GM20431 (cell line): ENCODE measurements around the gene ABCG1.

Source experiments
- in situ Hi-C: fragments of 300-500 bp; cut with MseI, MboI; formaldehyde crosslinking; loops from one replicate; pipeline ENCODE4 v1.15.0; 2020; ENCODE audit warnings: low sequenced_read_pairs; ENCODE audit not compliant: unreplicated experiment

ABCG1 gene

GRCh38 chr21:42230178-42230577 lies 11.2 kb downstream of the ABCG1 start:
- in situ Hi-C loops: no loop called here

GRCh38 chr21:42230636-42231035 lies 11.7 kb downstream of the ABCG1 start:
- in situ Hi-C loops: no loop called here

GRCh38 chr21:42231756-42232155 lies 12.8 kb downstream of the ABCG1 start:
- in situ Hi-C loops: no loop called here

- in situ Hi-C loops: no loop called here
Observed at GRCh38 chr21:42232176-42232825, 13.4 kb downstream of the ABCG1 start.

- in situ Hi-C loops: no loop called here
Observed at GRCh38 chr21:42233067-42233961, 14.4 kb downstream of the ABCG1 start.

- in situ Hi-C loops: no loop called here
Observed at GRCh38 chr21:42234041-42234440, 15.1 kb downstream of the ABCG1 start.

GRCh38 chr21:42234464-42235241 lies 15.7 kb downstream of the ABCG1 start:
- in situ Hi-C loops: no loop called here

GRCh38 chr21:42235593-42235992 lies 16.7 kb downstream of the ABCG1 start:
- in situ Hi-C loops: no loop called here

GRCh38 chr21:42236014-42236413 lies 17.1 kb downstream of the ABCG1 start:
- in situ Hi-C loops: no loop called here

GRCh38 chr21:42236693-42237092 lies 17.8 kb downstream of the ABCG1 start:
- in situ Hi-C loops: no loop called here

- in situ Hi-C loops: no loop called here
Observed at GRCh38 chr21:42237161-42237560, 18.2 kb downstream of the ABCG1 start.

- in situ Hi-C loops: no loop called here
Observed at GRCh38 chr21:42237577-42237976, 18.6 kb downstream of the ABCG1 start.

GRCh38 chr21:42238185-42238934 lies 19.4 kb downstream of the ABCG1 start:
- in situ Hi-C loops: no loop called here

- in situ Hi-C loops: no loop called here
Observed at GRCh38 chr21:42239556-42239955, 20.6 kb downstream of the ABCG1 start.

GRCh38 chr21:42239973-42240372 lies 21.0 kb downstream of the ABCG1 start:
- in situ Hi-C loops: no loop called here

- in situ Hi-C loops: no loop called here
Observed at GRCh38 chr21:42242611-42243010, 23.7 kb downstream of the ABCG1 start.

GRCh38 chr21:42243026-42243425 lies 24.1 kb downstream of the ABCG1 start:
- in situ Hi-C loops: no loop called here

GRCh38 chr21:42245331-42246193 lies 26.6 kb downstream of the ABCG1 start:
- in situ Hi-C loops: no loop called here

- in situ Hi-C loops: no loop called here
Observed at GRCh38 chr21:42247716-42248115, 28.8 kb downstream of the ABCG1 start.
